ENCODE data around the gene IQSEC1. TPM values are rescaled to one million over a fixed set of nuclear protein-coding genes. Genes with fewer than 3 reads are reported as not detected.

Gene IQSEC1
- total and polyA plus RNA-seq, 4 experiments from 2014 or later = 11.9 to 82.0 (median 62.3) TPM

DNA sequence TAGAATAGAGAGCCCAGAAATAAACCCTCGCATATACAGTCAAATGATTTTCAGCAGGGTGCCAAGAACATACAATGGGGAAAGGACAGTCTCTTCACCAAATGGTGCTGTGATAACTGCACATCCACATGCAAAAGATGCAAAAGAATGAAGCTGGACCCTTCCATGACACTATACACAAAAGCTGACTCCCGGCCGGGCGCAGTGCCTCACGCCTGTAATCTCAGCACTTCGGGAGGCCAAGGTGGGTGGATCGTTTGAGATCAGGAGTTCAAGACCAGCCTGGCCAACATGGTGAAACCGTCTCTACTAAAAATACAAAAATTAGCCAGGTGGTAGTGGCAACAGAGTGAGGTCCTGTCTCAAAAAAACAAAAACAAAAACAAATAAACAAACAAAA is 43.2 kb upstream of the IQSEC1 start:
- ChIA-PET CTCF (ENCODE audit: partially characterized antibody) (no interaction called here), POLR2A (ENCODE audit: partially characterized antibody) (no interaction called here)
- DNase-seq = no peak
- Mint-ChIP-seq H3K4me1 (no peaks in the 10 kb centered on the region), H3K27me3 (peaks cover 0 to 1% of the 10 kb centered on the region in 2 donors), H3K4me3 (no peak overlapping the region), H3K36me3 (no peaks in the 10 kb centered on the region), H3K27ac (no peak overlapping the region), H3K9me3 (peaks cover 0 to 2% (median 0%) of the 10 kb centered on the region in 8 donors)
- no peak overlapping the region for H3K4me3 ChIP-seq (ENCODE audit: low read length in 2 of 2)
- H3K27me3 ChIP-seq (ENCODE audit: insufficient read depth, low read length) = no peaks in the 10 kb centered on the region
- H3K27ac ChIP-seq (ENCODE audit: low read depth, low read length) = no peak overlapping the region
- H3K4me1 ChIP-seq (ENCODE audit: insufficient read depth, low read length) = peaks cover under 1% of the 10 kb centered on the region
- no peaks in the 10 kb centered on the region for H3K36me3 ChIP-seq (ENCODE audit: insufficient read depth, low read length)
- intact Hi-C loops (cut with micrococcal nuclease) = no loop called here
- H3K9me3 ChIP-seq (ENCODE audit: control insufficient read depth in 1 of 2, low read length in 2 of 2) = no peaks in the 10 kb centered on the region

DNA sequence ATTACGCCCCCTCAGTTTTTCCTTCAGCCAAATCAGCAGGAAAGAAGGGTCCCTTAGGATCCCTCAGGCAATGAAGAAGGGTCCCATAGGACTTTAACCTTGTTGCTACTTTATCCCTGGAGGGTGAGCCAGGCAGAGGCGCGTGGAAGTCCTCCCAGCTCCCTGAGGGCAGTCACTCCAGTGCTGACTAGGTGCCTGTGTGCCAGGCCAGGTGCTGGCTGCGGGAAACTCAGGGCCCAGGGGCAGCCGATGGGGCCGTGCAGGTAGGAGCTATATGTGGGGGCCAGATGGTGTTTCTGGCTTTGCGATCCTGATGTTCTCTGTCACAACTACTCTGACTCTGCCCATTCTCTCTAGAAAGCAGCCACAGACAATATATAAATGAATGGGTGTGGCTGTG is 42.8 kb upstream of the IQSEC1 start:
- no peak overlapping the region for H3K27ac Mint-ChIP-seq
- Histone ChIP-seq H3K4me3 (ENCODE audit: low read length in 2 of 2) (no peak overlapping the region), H3K27ac (ENCODE audit: low read depth, low read length) (no peak overlapping the region), H3K9me3 (ENCODE audit: control insufficient read depth in 1 of 2, low read length in 2 of 2) (no peaks in the 10 kb centered on the region), H3K27me3 (ENCODE audit: insufficient read depth, low read length) (no peaks in the 10 kb centered on the region), H3K4me1 (ENCODE audit: insufficient read depth, low read length) (peaks cover 4% of the 10 kb centered on the region), H3K36me3 (ENCODE audit: insufficient read depth, low read length) (no peaks in the 10 kb centered on the region)
- H3K9me3 Mint-ChIP-seq = peaks cover 0 to 2% (median 0%) of the 10 kb centered on the region in 8 donors
- no peaks in the 10 kb centered on the region for H3K36me3 Mint-ChIP-seq
- no peak for DNase-seq
- H3K27me3 Mint-ChIP-seq = peaks cover 0 to 1% of the 10 kb centered on the region in 2 donors
- POLR2A ChIA-PET (ENCODE audit: partially characterized antibody) = no interaction called here
- CTCF ChIA-PET (ENCODE audit: partially characterized antibody) = no interaction called here
- peaks cover 0 to 3% (median under 1%) of the 10 kb centered on the region in 4 donors for H3K4me1 Mint-ChIP-seq
- H3K4me3 Mint-ChIP-seq = no peak overlapping the region
- intact Hi-C loops (cut with micrococcal nuclease) = no loop called here

DNA sequence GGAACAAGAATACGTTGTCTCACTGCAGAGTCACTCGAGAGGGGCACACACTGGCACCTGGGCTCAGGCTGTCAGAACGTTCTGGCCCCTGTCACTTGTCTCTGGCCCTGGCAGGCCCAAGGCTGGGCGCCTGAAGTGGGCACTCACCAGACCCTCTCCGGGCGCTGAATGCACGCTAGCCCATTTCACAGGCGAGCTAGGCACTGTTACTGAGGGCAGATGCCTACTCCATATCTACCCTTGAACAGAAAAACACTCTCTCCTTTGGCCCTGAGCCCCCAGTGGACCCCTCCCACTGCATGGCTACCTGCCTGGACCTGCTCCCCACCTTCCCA is 42.3 kb upstream of the IQSEC1 start:
- CTCF ChIA-PET (ENCODE audit: partially characterized antibody) = no interaction called here
- H3K4me3 ChIP-seq (ENCODE audit: low read length in 2 of 2) = no peak overlapping the region

DNA sequence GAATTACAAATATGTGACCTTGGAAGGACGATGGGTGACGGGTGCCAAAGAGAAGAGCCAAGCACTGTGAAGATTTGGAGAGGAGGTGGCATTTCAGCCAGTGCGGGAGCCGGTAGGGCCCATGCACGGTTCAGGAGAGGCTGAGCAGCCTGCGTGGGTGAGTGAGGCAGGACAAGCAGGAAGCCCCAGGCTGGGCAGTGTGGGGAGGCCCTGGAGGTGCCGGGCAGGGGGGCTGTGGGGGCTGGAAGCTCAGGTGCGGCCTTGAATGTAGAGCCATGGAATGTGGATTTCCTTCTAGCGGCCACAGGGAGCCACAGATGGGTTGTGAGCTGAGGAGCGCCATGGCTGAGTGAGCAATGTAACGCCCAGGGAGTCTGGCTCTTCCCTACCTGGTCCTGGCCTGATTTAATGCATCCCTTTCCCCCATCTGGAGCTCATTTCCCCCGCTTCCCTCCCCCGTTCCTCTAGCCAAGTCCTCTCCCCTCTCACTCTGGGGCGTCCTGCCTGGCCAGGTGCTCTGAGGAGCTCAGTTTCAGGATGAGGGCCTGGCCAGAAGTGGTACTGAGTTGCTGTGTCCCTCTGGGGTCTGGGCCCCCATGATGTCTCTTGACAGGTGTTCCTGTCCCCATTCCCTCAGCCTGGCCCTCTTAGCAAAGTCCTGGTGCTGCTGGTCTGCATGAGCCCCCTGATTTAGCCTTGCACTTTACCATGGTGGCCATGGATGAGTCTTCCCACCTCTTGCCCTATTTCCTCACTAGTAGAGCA is 41.8 kb upstream of the IQSEC1 start:
- ChIA-PET POLR2A (ENCODE audit: partially characterized antibody) (no interaction called here), CTCF (ENCODE audit: partially characterized antibody) (no interaction called here)
- Mint-ChIP-seq H3K27me3 (peaks cover 0 to 1% of the 10 kb centered on the region in 2 donors), H3K4me1 (peaks cover 5 to 12% (median 7%) of the 10 kb centered on the region in 4 donors), H3K4me3 (no peak overlapping the region), H3K36me3 (no peaks in the 10 kb centered on the region), H3K27ac (no peak overlapping the region), H3K9me3 (peaks cover 0 to 4% (median 0%) of the 10 kb centered on the region in 8 donors)
- Histone ChIP-seq H3K4me1 (ENCODE audit: insufficient read depth, low read length) (peaks cover 11% of the 10 kb centered on the region), H3K36me3 (ENCODE audit: insufficient read depth, low read length) (no peaks in the 10 kb centered on the region), H3K27me3 (ENCODE audit: insufficient read depth, low read length) (no peaks in the 10 kb centered on the region), H3K27ac (ENCODE audit: low read depth, low read length) (no peak overlapping the region), H3K9me3 (ENCODE audit: control insufficient read depth in 1 of 2, low read length in 2 of 2) (no peaks in the 10 kb centered on the region), H3K4me3 (ENCODE audit: low read length in 2 of 2) (no peak overlapping the region)
- no peak for DNase-seq
- intact Hi-C loops (cut with micrococcal nuclease) = no loop called here

More for the DNA sequence above, 42.3 kb upstream of the IQSEC1 start:
- POLR2A ChIA-PET (ENCODE audit: partially characterized antibody) = no interaction called here
- peaks cover 0 to 3% (median 0%) of the 10 kb centered on the region in 8 donors for H3K9me3 Mint-ChIP-seq
- no peak overlapping the region for H3K4me3 Mint-ChIP-seq
- intact Hi-C loops (cut with micrococcal nuclease) = no loop called here
- Histone ChIP-seq H3K36me3 (ENCODE audit: insufficient read depth, low read length) (no peaks in the 10 kb centered on the region), H3K27ac (ENCODE audit: low read depth, low read length) (no peak overlapping the region), H3K9me3 (ENCODE audit: control insufficient read depth in 1 of 2, low read length in 2 of 2) (no peaks in the 10 kb centered on the region), H3K4me1 (ENCODE audit: insufficient read depth, low read length) (peaks cover 9% of the 10 kb centered on the region), H3K27me3 (ENCODE audit: insufficient read depth, low read length) (no peaks in the 10 kb centered on the region)
- peaks cover 3 to 8% (median 5%) of the 10 kb centered on the region in 4 donors for H3K4me1 Mint-ChIP-seq
- no peak for DNase-seq
- H3K36me3 Mint-ChIP-seq = no peaks in the 10 kb centered on the region
- H3K27ac Mint-ChIP-seq = no peak overlapping the region
- H3K27me3 Mint-ChIP-seq = peaks cover 0 to 1% of the 10 kb centered on the region in 2 donors

DNA sequence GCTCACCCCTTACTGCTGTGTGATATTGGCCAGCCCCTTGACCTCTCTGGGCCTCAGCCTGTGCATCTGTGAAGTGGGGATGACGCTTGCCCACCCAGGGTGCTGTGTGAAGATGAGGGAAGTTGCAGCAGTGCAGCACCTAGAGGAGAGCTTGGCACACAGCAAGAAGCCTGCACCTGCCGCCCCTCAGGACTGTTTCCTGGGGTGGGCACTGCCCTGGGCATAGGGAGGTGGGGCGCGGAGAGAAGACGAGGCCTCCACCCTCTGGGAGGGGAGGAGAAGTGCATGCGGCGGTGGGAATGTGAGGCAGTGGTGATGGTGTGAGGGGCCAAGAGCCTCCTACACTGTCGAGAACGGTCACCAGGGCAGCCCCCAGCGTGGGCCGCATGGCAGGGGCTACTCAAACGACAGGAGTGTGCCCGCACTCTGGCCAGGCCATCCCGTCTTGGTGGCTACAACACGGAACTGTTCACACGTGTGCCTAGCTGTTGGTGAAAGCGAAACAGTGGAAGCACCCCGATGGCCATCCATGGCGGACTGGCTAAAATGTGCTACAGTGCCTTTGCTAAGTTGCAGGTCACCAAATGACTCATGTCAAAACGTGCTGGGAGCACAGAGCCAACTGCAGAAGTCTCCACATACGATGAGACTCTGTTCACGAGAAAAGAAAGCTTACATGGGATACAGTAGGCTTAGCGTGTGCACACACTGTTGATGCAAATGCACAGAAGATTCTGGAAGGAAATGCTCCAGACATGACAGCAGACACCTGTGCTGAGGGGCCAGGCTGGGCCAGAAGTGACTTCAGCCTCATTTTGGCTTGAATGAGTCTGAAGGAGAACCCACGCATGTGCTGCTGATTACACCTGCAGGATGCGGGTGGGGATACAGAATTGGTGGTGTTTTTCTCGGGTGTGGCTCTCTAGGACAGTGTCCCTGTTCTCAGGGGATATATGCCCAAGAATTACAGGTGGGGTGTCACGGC is 40.4 kb upstream of the IQSEC1 start:
- ChIA-PET POLR2A (ENCODE audit: partially characterized antibody) (no interaction called here), CTCF (ENCODE audit: partially characterized antibody) (no interaction called here)
- Mint-ChIP-seq H3K27ac (no peak overlapping the region), H3K4me1 (peaks cover 5 to 12% (median 7%) of the 10 kb centered on the region in 4 donors), H3K36me3 (no peaks in the 10 kb centered on the region), H3K4me3 (no peak overlapping the region), H3K27me3 (peaks cover 0 to 1% of the 10 kb centered on the region in 2 donors), H3K9me3 (peaks cover 0 to 4% (median 0%) of the 10 kb centered on the region in 8 donors)
- H3K36me3 ChIP-seq (ENCODE audit: insufficient read depth, low read length) = no peaks in the 10 kb centered on the region
- H3K4me3 ChIP-seq (ENCODE audit: low read length in 2 of 2) = no peak overlapping the region
- H3K4me1 ChIP-seq (ENCODE audit: insufficient read depth, low read length) = peaks cover 11% of the 10 kb centered on the region
- no peak overlapping the region for H3K27ac ChIP-seq (ENCODE audit: low read depth, low read length)
- no peaks in the 10 kb centered on the region for H3K9me3 ChIP-seq (ENCODE audit: control insufficient read depth in 1 of 2, low read length in 2 of 2)
- intact Hi-C loops (cut with micrococcal nuclease) = no loop called here
- no peak for DNase-seq
- H3K27me3 ChIP-seq (ENCODE audit: insufficient read depth, low read length) = no peaks in the 10 kb centered on the region

DNA sequence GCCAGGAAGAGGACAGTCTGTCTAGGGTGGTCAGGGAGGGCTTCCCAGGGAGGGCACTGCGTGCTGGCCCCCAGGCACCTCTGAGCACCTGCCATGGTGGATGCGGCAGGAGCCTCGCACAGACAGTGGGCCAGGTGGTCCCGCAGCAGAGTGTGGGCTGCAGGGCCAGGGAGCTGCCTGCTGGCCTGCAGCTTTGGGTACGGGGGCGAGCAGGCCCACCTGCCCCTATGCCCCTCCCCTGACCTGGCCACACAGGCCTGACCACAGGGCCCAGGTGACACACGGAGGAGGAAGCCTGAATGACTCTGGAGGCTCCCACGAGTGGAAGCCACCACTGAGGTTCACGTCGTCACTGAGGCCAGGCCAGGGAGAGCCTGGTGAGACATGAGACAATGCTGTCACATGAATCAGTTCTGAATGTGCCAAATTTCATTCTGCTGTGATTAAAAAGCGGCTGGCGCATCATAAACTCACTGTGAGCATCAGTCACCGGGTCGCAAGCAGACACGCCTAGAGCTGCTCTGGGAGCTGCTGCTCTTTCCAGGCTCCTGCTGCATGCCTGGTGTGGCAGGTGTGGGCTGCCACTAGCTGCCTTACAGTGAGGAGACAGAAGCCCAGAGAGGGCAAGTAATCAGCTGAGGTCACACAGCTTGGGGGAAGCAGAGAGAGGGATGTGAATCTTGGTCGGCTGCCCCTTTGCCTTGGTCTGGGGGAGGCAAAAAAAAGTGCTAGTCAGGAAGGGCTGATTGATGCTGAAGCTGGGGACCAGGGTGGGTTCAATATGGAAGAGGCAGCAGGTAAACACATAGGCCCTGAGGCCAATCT is 39.5 kb upstream of the IQSEC1 start:
- Histone ChIP-seq H3K4me3 (ENCODE audit: low read length in 2 of 2) (no peak overlapping the region), H3K9me3 (ENCODE audit: control insufficient read depth in 1 of 2, low read length in 2 of 2) (no peaks in the 10 kb centered on the region), H3K27ac (ENCODE audit: low read depth, low read length) (no peak overlapping the region), H3K36me3 (ENCODE audit: insufficient read depth, low read length) (no peaks in the 10 kb centered on the region), H3K27me3 (ENCODE audit: insufficient read depth, low read length) (no peaks in the 10 kb centered on the region), H3K4me1 (ENCODE audit: insufficient read depth, low read length) (peaks cover 11% of the 10 kb centered on the region)
- Mint-ChIP-seq H3K4me1 (peaks cover 5 to 12% (median 7%) of the 10 kb centered on the region in 4 donors), H3K36me3 (no peaks in the 10 kb centered on the region), H3K4me3 (no peak overlapping the region), H3K9me3 (peaks cover 0 to 4% (median 0%) of the 10 kb centered on the region in 8 donors), H3K27ac (no peak overlapping the region), H3K27me3 (no peaks in the 10 kb centered on the region)
- intact Hi-C loops (cut with micrococcal nuclease) = no loop called here
- CTCF ChIA-PET (ENCODE audit: partially characterized antibody) = no interaction called here
- POLR2A ChIA-PET (ENCODE audit: partially characterized antibody) = no interaction called here
- no peak for DNase-seq

Measured in CD4-positive, alpha-beta memory T cell (primary cell).